Activated T-helper 1 cell treated with anti-CD3 and anti-CD28 coated beads, Interleukin-2, amount 50 U/mL, for 16 hours (primary cell): Measurements from ENCODE around the gene CASZ1.

ENCODE experiments used
- DNase-seq, 2 donors: peaks; one replicate each; pipeline ENCODE4 v3.0.0-alpha.2; 2020; ENCODE audit warnings: low read depth in 1 of 2, low spot score in 1 of 2

Gene CASZ1

DNA sequence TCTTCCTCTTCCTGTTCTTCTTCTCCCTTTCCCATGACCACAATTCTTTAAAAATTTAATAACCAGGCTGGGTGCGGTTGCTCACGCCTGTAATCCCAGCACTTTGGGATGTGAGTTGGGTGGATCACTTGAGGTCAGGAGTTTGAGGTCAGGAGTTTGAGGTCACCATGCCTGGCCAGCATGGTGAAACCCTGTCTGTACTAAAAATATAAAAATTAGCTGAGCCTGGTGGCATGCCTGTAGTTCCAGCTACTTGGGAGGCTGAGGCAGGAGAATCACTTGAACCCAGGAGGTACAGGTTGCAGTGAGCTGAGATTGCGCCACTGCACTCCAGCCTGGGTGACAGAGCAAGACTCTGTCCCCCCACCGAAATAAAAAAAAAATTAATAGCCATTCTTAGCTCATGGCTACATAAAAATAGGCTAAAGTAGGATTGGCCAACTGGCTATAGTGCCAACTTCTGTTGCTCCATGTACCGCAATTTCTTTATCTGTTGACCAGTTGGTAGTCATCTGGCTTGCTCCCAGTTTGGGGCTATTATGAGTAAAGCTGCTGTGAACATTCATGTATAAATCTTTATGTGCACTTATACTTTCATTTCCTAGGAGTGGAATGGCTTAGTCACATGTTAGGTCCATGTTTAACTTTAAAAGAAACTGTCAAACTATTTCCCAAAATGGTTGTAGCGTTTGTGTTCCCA is 185.4 kb downstream of the CASZ1 start:
- no peak for DNase-seq

DNA sequence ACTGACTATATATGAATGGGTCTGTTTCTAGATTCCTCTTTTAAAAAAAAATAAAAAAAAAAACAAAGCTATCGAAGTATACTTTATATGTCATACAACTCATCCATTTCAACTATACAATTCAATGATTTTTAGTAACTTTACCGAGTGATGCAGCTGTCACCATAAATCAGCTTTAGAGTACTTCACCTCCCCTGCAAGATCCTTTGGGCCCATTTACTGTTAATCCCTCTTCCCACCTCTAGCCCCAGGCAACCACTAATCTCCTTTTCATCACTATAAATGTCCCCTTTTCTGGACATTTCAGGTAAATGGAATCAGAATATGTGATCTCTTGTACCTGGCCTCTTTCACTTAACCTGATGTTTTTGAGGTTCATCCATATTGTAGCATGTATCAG is 187.8 kb downstream of the CASZ1 start:
- DNase-seq: no peak

- no peak for DNase-seq
Measured at GRCh38 chr1:10607228-10607627, 189.2 kb downstream of the CASZ1 start.

DNA sequence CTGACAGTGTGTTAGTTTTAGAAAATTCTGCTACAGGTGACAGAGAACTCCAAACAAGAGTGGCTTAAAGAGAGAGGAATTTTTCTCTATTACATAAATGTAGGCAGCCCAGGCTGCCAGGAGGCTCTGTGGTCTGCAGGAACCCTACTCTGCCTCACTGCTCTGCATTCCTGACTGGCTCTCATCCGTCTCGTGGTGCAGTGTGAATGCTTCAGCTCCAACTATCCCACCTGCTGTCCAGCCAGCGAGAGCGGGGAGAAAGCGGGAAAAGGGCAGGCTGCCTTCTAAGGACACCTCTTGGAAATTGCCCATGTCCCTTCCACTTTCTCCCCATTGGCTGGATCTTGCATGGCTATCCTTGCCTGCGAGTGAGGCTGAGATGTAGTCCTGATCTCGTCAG is 190.4 kb downstream of the CASZ1 start:
- no peak for DNase-seq

GRCh38 chr1:10604966-10605365 is 191.5 kb downstream of the CASZ1 start:
- DNase-seq: no peak

GRCh38 chr1:10602936-10603335 is 193.5 kb downstream of the CASZ1 start:
- DNase-seq: no peak

DNA sequence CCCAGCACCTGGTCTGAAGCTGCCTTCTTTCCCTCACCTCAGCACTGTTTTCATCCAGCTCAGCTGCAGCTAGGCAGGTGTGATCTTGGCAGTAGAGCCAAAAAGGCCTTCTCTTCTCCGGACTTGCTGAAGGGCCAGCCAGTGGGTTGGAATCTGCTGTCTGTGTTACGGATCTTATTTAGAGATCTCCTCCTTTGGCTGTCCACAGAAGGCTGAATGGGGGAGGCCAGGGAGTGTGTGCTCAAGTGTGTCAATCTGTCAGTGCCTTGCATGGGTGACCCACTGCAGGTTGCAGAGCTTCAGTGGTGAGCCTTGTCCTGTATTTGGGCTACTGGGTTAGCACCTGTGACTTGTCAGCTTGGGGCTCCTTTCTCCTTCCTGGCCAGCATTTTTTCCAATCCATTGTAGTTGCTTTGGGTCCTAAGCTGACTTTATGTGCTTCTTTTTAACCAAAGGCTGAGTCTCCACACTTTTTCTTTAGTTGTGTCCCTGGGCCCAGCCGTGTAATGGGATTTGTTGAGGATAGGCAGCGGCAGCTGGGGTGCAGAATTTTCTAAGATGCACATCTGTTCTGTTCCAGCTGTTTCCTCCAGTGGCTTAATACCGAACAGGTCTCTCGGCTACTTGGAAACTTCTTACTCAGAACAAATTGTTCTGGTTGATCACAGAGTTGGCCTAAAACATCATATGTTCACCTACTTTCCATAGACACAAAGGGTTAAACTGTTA is 194.9 kb downstream of the CASZ1 start:
- DNase-seq: no peak

DNA sequence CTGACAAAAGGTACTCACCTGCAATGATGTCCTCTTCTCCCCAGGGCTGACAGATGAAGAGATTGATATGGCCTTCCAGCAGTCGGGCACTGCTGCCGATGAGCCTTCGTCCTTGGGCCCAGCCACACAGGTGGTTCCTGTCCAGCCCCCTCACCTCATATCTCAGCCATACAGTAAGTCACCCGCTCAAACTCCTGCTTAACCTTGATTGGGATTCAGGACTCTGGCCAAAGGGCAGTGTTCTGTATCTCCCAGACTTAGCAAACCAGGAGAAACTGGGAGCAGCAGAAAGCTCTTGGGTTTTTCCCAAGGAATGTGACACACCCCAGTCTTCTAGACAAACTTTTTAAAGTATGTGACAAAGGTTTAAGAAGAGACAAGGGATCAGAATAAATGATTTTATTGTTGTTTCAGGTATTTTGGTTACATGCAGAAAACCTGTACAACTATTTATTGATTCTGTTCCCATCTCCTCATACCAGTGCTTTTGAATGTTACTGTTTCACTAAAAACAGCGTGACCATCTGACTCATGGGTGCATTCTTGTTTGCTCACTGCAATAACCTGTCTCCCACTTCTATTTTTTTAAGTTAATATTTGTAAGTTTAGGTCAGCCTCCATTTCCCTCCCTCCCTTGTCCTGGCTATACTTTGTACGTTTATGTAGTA is 197.1 kb downstream of the CASZ1 start:
- DNase-seq: no peak

- DNase-seq: no peak
Measured at GRCh38 chr1:10598389-10598702, 198.1 kb downstream of the CASZ1 start.

DNA sequence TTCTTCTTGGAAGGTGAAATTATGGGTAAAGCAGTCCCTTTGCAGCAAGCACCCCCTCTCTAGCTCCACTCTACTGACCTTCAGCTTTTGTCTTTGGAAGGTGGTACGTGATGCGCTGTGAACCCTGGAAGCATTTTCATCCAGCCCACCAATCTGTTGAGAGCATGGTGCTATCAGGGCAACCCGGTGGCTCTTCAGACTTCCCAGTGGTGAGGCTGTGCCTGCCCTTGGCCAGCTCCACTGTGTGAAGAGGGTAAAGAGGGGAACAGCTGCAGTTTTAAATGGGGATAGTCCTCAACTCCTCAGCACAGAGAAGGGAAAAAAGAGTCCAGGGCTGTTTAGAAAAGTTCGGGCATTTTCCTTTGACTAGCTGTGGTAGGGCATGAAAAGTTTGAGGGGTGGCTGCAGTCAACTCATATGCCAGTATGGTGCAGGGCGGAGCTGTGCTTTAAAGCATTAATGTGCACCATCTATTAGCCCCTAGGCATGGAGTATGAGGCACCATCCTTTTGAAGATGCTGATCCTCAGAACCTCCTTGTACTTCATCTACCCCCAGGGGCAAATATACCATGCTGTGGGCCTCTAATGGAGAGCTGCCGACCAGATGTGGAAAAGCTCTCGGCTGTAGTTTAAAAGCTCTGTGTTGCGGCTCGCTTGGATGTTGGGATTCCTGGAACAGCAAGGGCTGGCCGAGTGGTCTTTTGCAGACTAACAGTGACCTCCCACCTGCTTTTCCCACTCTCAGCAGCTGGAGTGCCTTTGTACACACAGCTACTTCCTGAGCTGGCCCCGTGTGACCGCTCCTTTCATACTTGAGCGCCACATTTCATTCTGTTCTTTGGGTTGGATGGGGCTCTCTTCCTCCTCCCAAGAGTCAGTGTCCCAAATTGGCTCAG is 198.7 kb downstream of the CASZ1 start:
- DNase-seq: no peak

- no peak for DNase-seq
Measured at GRCh38 chr1:10596780-10597179, 199.7 kb downstream of the CASZ1 start.

DNA sequence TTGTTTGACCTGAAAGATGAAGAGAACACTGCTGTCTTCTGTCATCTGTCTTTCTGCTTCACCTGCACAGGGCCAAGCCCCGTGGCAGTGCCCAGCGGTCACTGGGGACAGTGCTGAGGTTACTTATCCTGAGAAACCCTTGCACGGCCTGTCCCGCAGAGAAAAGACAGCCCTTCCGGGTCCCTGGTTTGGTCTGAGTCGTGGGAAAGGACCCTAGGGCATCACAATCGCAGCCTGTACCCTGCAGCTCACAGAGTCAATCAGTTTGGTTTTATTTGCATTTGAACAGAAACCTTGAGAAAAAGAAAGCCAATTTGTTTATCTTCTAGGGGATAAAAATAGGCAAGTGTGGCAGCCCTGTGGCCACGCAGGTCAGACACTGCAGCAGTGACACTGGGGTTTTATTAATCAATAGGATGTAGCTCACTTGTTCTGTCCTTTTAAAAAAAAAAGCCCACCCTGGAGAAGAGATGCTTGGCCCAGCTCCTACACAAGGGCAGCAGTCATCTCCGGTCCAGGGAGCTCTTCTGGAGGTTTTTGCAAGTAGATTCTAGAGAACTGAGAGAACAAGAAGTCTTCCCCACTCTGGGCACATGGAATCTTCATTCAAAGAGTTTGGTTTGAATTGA is 201.7 kb downstream of the CASZ1 start:
- no peak for DNase-seq

DNA sequence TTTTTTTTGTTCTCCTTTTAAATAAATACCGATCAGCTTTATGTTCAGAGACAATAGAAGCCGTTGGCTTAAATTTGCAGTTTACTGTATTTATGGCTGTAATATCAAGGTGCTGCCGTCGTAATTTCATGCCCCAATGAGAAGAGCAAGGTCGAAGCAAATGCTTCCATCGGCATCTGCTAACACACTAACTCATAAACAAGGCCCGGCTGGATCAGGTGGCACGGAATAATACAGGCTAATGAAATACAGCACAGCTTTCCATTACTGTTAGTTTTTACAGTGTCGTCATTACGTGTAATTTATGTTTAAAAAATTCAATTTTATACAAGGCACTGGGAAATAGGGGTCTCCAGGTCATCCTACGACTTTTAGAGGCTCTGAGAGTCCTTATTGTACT is 202.7 kb downstream of the CASZ1 start:
- no peak for DNase-seq

- no peak for DNase-seq
Measured at GRCh38 chr1:10592373-10592772, 204.1 kb downstream of the CASZ1 start.

GRCh38 chr1:10591010-10591409 is 205.4 kb downstream of the CASZ1 start:
- DNase-seq: no peak

- DNase-seq: no peak
Measured at GRCh38 chr1:10589074-10589473, 207.4 kb downstream of the CASZ1 start.

GRCh38 chr1:10588640-10589039 is 207.8 kb downstream of the CASZ1 start:
- DNase-seq: no peak
